Right atrium auricular region (tissue), 2 donors: Measurements from ENCODE around the gene VPS54. TPM values are rescaled to one million over a fixed set of nuclear protein-coding genes. Genes with fewer than 3 reads are reported as not detected.

ENCODE experiments used
- DNase-seq: peaks from one replicate; pipeline ENCODE4 v3.0.0-alpha.2; 2019; ENCODE audit warnings: low spot score
- H3K27ac ChIP-seq, 2 donors: fragments of 200-600 bp; sonication (generic); 1 replicate in 1 of 2; 2 replicates in 1 of 2; pipeline ENCODE4 v1.5.1; 2016 to 2019
- H3K27me3 ChIP-seq, 2 donors: fragments of 200-600 bp; sonication (generic); one replicate each; pipeline versions ENCODE4 v1.5.1 to v1.6.0; 2017 to 2019
- H3K36me3 ChIP-seq: fragments of 200-600 bp; sonication (generic); one replicate; pipeline ENCODE4 v1.5.1; 2016
- H3K4me1 ChIP-seq, 2 donors: fragments of 200-600 bp; sonication (generic); one replicate each; pipeline versions ENCODE4 v1.5.1 to v1.6.0; 2017 to 2019
- H3K4me3 ChIP-seq, 2 donors: fragments of 200-600 bp; sonication (generic); 1 replicate in 1 of 2; 2 replicates in 1 of 2; pipeline ENCODE4 v1.5.1; 2017 to 2019; ENCODE audit warnings: mild to moderate bottlenecking in 1 of 2, moderate library complexity in 1 of 2
- H3K9me3 ChIP-seq, 2 donors: fragments of 200-600 bp; sonication (generic); one replicate each; pipeline ENCODE4 v1.5.1; 2019
- total RNA-seq, 2 donors: library from RNA; depleted of rRNA; stranded (reverse); fragments of >200 nt; gene quantifications; one replicate each; pipeline ENCODE4 v1.1.0, GENCODE V29; 2016
- TF ChIP-seq, protein P1 (sequence below), 2 donors: fragments of 200-600 bp; sonication (generic); IDR thresholded peaks; one replicate each; pipeline ENCODE4 v1.5.1; 2019; ENCODE audit warnings: antibody characterized with exemption in 2 of 2

The VPS54 gene
- total RNA-seq, 2 donors from 2014 or later, result 10.9 to 12.5 TPM

DNA sequence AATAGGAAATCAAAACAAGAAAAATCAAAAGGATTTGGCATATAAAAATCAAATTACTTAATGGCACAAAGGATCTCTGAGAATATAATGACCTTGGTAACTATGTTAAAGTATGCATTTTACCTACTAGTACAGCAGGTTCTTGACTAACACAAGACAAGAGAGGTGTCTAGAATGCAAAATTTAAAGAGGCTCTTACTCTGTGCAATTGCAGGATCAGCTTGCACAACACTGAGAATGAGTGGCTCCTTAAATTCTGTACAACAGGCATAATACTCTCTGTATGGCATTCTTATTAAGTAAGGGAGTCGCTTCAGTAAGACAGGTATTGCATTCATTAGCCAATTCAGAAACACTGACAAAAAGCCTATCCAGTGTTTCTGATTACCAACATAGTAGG, 104.9 kb downstream of the VPS54 start:
- Histone ChIP-seq H3K27ac (no peak overlapping the region), H3K27me3 (no peaks in the 10 kb centered on the region), H3K4me1 (no peaks in the 10 kb centered on the region), H3K4me3 (no peak overlapping the region), H3K9me3 (no peaks in the 10 kb centered on the region), H3K36me3 (peaks cover 33% of the 10 kb centered on the region)
- DNase-seq, result no peak
- TF ChIP-seq, protein P1, sequence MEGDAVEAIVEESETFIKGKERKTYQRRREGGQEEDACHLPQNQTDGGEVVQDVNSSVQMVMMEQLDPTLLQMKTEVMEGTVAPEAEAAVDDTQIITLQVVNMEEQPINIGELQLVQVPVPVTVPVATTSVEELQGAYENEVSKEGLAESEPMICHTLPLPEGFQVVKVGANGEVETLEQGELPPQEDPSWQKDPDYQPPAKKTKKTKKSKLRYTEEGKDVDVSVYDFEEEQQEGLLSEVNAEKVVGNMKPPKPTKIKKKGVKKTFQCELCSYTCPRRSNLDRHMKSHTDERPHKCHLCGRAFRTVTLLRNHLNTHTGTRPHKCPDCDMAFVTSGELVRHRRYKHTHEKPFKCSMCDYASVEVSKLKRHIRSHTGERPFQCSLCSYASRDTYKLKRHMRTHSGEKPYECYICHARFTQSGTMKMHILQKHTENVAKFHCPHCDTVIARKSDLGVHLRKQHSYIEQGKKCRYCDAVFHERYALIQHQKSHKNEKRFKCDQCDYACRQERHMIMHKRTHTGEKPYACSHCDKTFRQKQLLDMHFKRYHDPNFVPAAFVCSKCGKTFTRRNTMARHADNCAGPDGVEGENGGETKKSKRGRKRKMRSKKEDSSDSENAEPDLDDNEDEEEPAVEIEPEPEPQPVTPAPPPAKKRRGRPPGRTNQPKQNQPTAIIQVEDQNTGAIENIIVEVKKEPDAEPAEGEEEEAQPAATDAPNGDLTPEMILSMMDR (IDR thresholded peaks at IDR 0.05), result no peak

DNA sequence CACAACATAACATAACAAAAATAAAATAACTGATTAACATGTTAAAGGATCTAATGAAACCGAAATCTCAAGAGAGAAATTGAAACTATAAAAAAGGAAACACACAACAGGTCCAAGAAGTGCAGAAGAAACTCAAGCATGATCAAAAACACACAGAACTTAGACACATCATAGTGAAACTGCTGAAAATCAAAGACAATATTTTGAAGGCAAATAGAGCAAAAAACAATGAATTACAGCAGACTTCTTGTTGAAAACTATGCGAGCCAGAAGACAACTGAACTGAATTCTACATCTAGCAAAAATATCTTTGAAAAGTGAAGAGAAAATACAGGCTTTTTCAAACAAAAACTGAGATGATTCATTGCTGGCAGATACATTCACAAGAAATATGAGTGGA, 116.2 kb downstream of the VPS54 start:
- H3K4me1 ChIP-seq, result no peaks in the 10 kb centered on the region
- no peak for DNase-seq
- H3K9me3 ChIP-seq, result peaks cover 0 to 12% of the 10 kb centered on the region in 2 donors
- no peak overlapping the region for H3K4me3 ChIP-seq
- TF ChIP-seq, protein P1 (IDR thresholded peaks at IDR 0.05), result no peak
- H3K36me3 ChIP-seq, result peaks cover 32% of the 10 kb centered on the region
- H3K27ac ChIP-seq, result no peak overlapping the region
- H3K27me3 ChIP-seq, result no peaks in the 10 kb centered on the region

DNA sequence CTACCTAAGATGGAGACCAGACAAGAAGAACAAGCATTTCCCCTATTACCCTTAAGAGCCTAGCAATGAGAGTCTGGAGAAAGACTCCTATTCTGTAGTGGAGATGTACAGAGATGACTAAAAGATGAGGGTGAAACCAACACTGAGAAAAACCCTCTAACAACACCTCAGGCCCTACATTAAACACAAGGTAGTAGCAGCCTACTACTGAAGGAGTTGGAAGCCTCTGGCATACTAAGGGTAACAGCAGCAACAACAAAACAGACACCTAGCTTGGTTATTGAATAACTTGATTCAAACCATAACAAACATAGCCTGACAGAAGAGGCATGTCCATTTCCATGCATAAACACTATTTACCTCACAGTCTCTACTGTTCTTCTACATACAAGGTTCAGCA, 117.1 kb downstream of the VPS54 start:
- Histone ChIP-seq H3K36me3 (peaks cover 36% of the 10 kb centered on the region), H3K9me3 (peaks cover 0 to 12% of the 10 kb centered on the region in 2 donors), H3K27ac (no peak overlapping the region), H3K4me3 (no peak overlapping the region), H3K4me1 (no peaks in the 10 kb centered on the region), H3K27me3 (no peaks in the 10 kb centered on the region)
- TF ChIP-seq, protein P1 (IDR thresholded peaks at IDR 0.05), result no peak
- no peak for DNase-seq

DNA sequence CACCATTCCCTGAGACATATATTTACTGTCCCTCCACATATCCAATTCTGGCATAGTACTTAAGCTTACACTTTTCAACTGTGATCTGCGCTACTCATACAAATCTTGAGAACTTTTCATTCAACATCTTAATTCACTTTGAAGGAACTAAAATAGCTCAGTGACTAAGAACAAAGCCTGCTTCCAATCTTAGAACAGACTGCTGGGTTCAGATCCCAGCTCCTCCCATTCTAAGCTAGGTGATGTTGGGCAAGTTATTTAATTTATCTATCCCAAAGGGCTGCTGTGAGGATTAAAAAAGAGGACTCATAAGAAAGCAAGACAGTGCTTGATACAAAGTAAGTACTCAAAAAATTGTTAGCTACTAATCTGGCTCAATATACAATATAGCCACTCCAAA, 119.6 kb downstream of the VPS54 start:
- Histone ChIP-seq H3K27me3 (no peaks in the 10 kb centered on the region), H3K9me3 (peaks cover 0 to 12% of the 10 kb centered on the region in 2 donors), H3K4me3 (no peak overlapping the region), H3K4me1 (peaks cover 0 to 6% of the 10 kb centered on the region in 2 donors), H3K36me3 (peaks cover 28% of the 10 kb centered on the region), H3K27ac (no peak overlapping the region)
- DNase-seq, result no peak
- TF ChIP-seq, protein P1 (IDR thresholded peaks at IDR 0.05), result no peak

DNA sequence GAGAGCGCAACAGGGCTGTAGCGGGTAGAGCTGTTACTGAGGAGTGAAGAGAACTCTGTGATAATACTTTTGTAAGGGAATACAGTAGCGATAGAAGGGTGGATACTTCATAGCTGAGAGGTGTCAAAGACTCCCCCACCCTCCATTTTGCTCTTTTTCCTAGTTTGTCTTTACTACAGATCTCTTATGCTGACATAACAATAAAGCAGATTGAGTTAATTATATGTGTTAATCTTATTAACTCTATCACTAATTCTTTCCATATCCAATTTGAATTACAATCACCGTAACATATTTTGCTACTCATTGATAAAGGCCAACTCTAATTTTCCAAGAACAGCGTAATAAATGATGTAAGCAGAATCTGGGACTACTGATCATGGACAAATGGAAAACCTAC, 120.4 kb downstream of the VPS54 start:
- TF ChIP-seq, protein P1 (IDR thresholded peaks at IDR 0.05), result no peak

DNA sequence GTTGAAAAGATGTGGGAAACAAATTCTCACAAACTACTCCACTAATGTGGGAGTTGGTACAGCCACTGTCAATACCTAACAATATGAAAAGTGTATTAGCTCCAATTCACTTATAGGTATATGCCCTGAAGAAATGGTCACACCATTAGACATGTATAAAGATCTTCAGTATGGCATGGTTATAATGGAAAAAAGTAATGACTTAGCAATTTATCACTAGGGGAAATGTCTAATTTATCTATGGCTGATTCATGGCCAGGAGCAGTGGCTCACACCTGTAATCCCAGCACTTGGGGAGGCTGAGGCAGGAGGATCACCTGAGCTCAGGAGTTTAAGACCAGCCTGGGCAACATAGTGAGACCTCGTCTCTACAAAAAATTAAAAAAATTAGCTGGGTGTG, 125.1 kb downstream of the VPS54 start:
- Histone ChIP-seq H3K27me3 (no peaks in the 10 kb centered on the region), H3K9me3 (no peaks in the 10 kb centered on the region), H3K4me1 (peaks cover 0 to 6% of the 10 kb centered on the region in 2 donors), H3K4me3 (no peak overlapping the region), H3K27ac (no peak overlapping the region), H3K36me3 (peaks cover 59% of the 10 kb centered on the region)
- no peak for DNase-seq
- TF ChIP-seq, protein P1 (IDR thresholded peaks at IDR 0.05), result no peak

More for the DNA sequence above, 120.4 kb downstream of the VPS54 start:
- no peak for DNase-seq
- H3K4me3 ChIP-seq, result no peak overlapping the region
- H3K27ac ChIP-seq, result no peak overlapping the region
- H3K36me3 ChIP-seq, result peaks cover 33% of the 10 kb centered on the region
- peaks cover 0 to 12% of the 10 kb centered on the region in 2 donors for H3K9me3 ChIP-seq
- peaks cover 0 to 6% of the 10 kb centered on the region in 2 donors for H3K4me1 ChIP-seq
- H3K27me3 ChIP-seq, result no peaks in the 10 kb centered on the region
